GM19467 (cell line): Measurements from ENCODE around the gene ZNF786.
"Not testable (repeated sequence)": the region's sequence is repeated elsewhere in the genome, so short reads cannot be mapped to it uniquely, and the experiment has no call there.

Experiments used
- ATAC-seq: cut with Tn5 transposase; IDR thresholded peaks from one replicate; pipeline ENCODE4 v1.9.1; 2021; ENCODE audit warnings: mild to moderate bottlenecking, moderate library complexity; ENCODE audit not compliant: unreplicated experiment

ZNF786 gene

GRCh38 chr7:149090397-149091195 is at the start of gene ZNF786:
TSS of gene ZNF786 (minus strand) at chr7:149090718. CDS start at chr7:149090640, 78 bp downstream.
- peak; percentile 86 for ATAC-seq

- ATAC-seq: no peak
Observed at GRCh38 chr7:149136118-149136517, 45.6 kb upstream of the ZNF786 start.

GRCh38 chr7:149133028-149133710 is 42.7 kb upstream of the ZNF786 start:
- no peak for ATAC-seq

- ATAC-seq: no peak
Observed at GRCh38 chr7:149130572-149131198, 40.2 kb upstream of the ZNF786 start.

- ATAC-seq: peak; percentile 39
Observed at GRCh38 chr7:149126662-149127266, 36.2 kb upstream of the ZNF786 start.

- ATAC-seq: peak; percentile 82
Observed at GRCh38 chr7:149125863-149126661, 35.5 kb upstream of the ZNF786 start, which contains the start of gene ZNF425. TSS of gene ZNF425 (minus strand) at chr7:149126324. CDS start at chr7:149126213, 111 bp downstream.

GRCh38 chr7:149125189-149125862 is 34.8 kb upstream of the ZNF786 start:
- no peak for ATAC-seq

GRCh38 chr7:149109969-149110368 is 19.5 kb upstream of the ZNF786 start:
- no peak for ATAC-seq

GRCh38 chr7:149104749-149105148 is 14.2 kb upstream of the ZNF786 start:
- ATAC-seq: no peak

- ATAC-seq: no peak
Observed at GRCh38 chr7:149104214-149104613, 13.7 kb upstream of the ZNF786 start.

- no peak for ATAC-seq
Observed at GRCh38 chr7:149103424-149103823, 12.9 kb upstream of the ZNF786 start.

GRCh38 chr7:149102666-149103065 is 12.1 kb upstream of the ZNF786 start:
- ATAC-seq: no peak

GRCh38 chr7:149100821-149101220 is 10.3 kb upstream of the ZNF786 start:
- ATAC-seq: no peak

- no peak for ATAC-seq
Observed at GRCh38 chr7:149099058-149099457, 8.5 kb upstream of the ZNF786 start.

GRCh38 chr7:149097088-149097487 is 6.6 kb upstream of the ZNF786 start:
- no peak for ATAC-seq

- ATAC-seq: no peak
Observed at GRCh38 chr7:149093228-149093627, 2.7 kb upstream of the ZNF786 start.

- not testable (repeated sequence) for ATAC-seq
Observed at GRCh38 chr7:149092244-149092643, 1.7 kb upstream of the ZNF786 start.

- no peak for ATAC-seq
Observed at GRCh38 chr7:149087376-149087775, 3.1 kb downstream of the ZNF786 start.

- no peak for ATAC-seq
Observed at GRCh38 chr7:149085866-149086265, 4.7 kb downstream of the ZNF786 start.

GRCh38 chr7:149084407-149084806 is 6.1 kb downstream of the ZNF786 start:
- no peak for ATAC-seq
